Stomach (tissue), 19 donors: ENCODE results near the gene XPC. TPM values are rescaled to one million over a fixed set of nuclear protein-coding genes. Genes with fewer than 3 reads are reported as not detected.
"Not testable (repeated sequence)": the region's sequence is repeated elsewhere in the genome, so short reads cannot be mapped to it uniquely, and the experiment has no call there.

Experiments
- DNase-seq, 2 donors: peaks; one replicate each; pipeline versions ENCODE4 v3.0.0 to v3.0.0-alpha.2; 2013 to 2019
- H3K27ac ChIP-seq, 5 donors: fragments of 200-600 bp in 4 of 5; sonication (generic) in 4 of 5; one replicate each; pipeline ENCODE4 v1.5.1; 2013 to 2019; ENCODE audit warnings: mild to moderate bottlenecking in 1 of 5, moderate library complexity in 1 of 5
- H3K27me3 ChIP-seq, 3 donors: fragments of 200-600 bp; sonication (generic); one replicate each; pipeline ENCODE4 v1.5.1; 2017 to 2019; ENCODE audit warnings: mixed run types in 1 of 3
- H3K36me3 ChIP-seq, 4 donors: fragments of 200-600 bp; sonication (generic); 1 replicate in 3 of 4; 2 replicates in 1 of 4; pipeline ENCODE4 v1.5.1; 2016 to 2019
- H3K4me1 ChIP-seq, 4 donors: fragments of 200-600 bp; sonication (generic); one replicate each; pipeline ENCODE4 v1.5.1; 2016 to 2019
- H3K4me3 ChIP-seq, 4 donors: fragments of 200-600 bp; sonication (generic) in 3 of 4; one replicate each; pipeline ENCODE4 v1.5.1; 2016 to 2019; ENCODE audit warnings: mild to moderate bottlenecking in 1 of 4
- H3K9me3 ChIP-seq, 4 donors: fragments of 200-600 bp; sonication (generic); one replicate each; pipeline ENCODE4 v1.5.1; 2016 to 2019
- CTCF ChIP-seq, 7 experiments: fragments of 450-650 bp in 4 of 7; fragments of 200-600 bp in 3 of 7; sonication (generic) in 3 of 7; IDR thresholded peaks; one replicate each; pipeline ENCODE4 v1.5.1; 2016 to 2019; ENCODE audit warnings: antibody characterized with exemption in 7 of 7, control low read depth in 2 of 7, mild to moderate bottlenecking in 1 of 7
- EP300 ChIP-seq: sonication (generic); formaldehyde crosslinking; IDR thresholded peaks from one replicate; pipeline ENCODE4 v1.6.1; 2017; ENCODE audit warnings: antibody characterized with exemption
- POLR2A ChIP-seq, 4 donors: fragments of 450-650 bp; IDR thresholded peaks; one replicate each; pipeline ENCODE4 v1.6.1; 2016; ENCODE audit warnings: antibody characterized with exemption in 4 of 4, control low read depth in 2 of 4, mild to moderate bottlenecking in 1 of 4, moderate library complexity in 1 of 4
- POLR2AphosphoS5 ChIP-seq, 3 donors: sonication (generic); formaldehyde crosslinking; IDR thresholded peaks; one replicate each; pipeline ENCODE4 v1.6.1; 2016; ENCODE audit warnings: antibody characterized with exemption in 3 of 3
- WGBS, 5 donors: extraction: QIAGEN DNeasy Blood & Tissue Kit in 3 of 5; methylation state at CpG; one replicate each; pipeline versions ENCODE4 v1.1.5 to v1.1.7; 2013 to 2018; 5-methylcytosine and 5-hydroxymethylcytosine counted together
- intact Hi-C: fragments of 100-400 bp; cut with DNase I; formaldehyde crosslinking; loops from one replicate; pipeline ENCODE4 v1.15.1; 2023; ENCODE audit warnings: low total_unique reads
- long read RNA-seq, 10 donors: transcript quantifications; one replicate each; lab custom pipeline, GENCODE V29; 2026
- polyA plus RNA-seq, 3 donors: library from polyadenylated mRNA; stranded (reverse); fragments of 200-250 nt; gene quantifications; one replicate each; pipeline ENCODE4 v1.2.3, GENCODE V29; 2013
- total RNA-seq, 5 donors: library from RNA; depleted of rRNA; stranded (reverse); fragments of >200 nt; gene quantifications; one replicate each; pipeline versions ENCODE4 v1.1.0 to v1.2.3, GENCODE V29; 2014 to 2016
- donor health status: healthy with polysubstance abuse.
- donor health status: Bipolar disorder and iron deficiency.
- donor health status: healthy.

Gene XPC
- total RNA-seq (10 to 100 TPM; 34.0 to 51.0 (median 41.4) TPM), polyA plus RNA-seq (10 to 100 TPM in 2 of 3 donors, 1 to 10 TPM in 1; 8.8 to 15.3 (median 13.7) TPM)
- long read RNA-seq, donor 1, partial matches to known transcripts = 0 of 1 reads
- long read RNA-seq, donor 1, other reads (novel, unspliced or antisense) = 0 of 1 reads
- long read RNA-seq, donor 2, partial matches to known transcripts = 0 of 1 reads
- long read RNA-seq, donor 2, other reads (novel, unspliced or antisense) = 0 of 1 reads
- long read RNA-seq, donor 3 = 0 reads
- long read RNA-seq, donor 4 = 0 reads
- long read RNA-seq, donor 5, partial matches to known transcripts = 0 of 2 reads
- long read RNA-seq, donor 5, other reads (novel, unspliced or antisense) = 0 of 2 reads
- long read RNA-seq, donor 6 = 0 reads
- long read RNA-seq, donor 7, partial matches to known transcripts = 231 of 232 reads
- long read RNA-seq, donor 7, other reads (novel, unspliced or antisense) = 0 of 232 reads
- long read RNA-seq, donor 8, partial matches to known transcripts = 97 of 197 reads
- long read RNA-seq, donor 8, other reads (novel, unspliced or antisense) = 99 of 197 reads
- long read RNA-seq, donor 9 = 0 reads
- long read RNA-seq, donor 10, partial matches to known transcripts = 0 of 1 reads
- long read RNA-seq, donor 10, other reads (novel, unspliced or antisense) = 0 of 1 reads

GRCh38 chr3:14178247-14179113 lies at the start of gene XPC, which contains the start of gene LSM3:
Gene XPC, minus strand, starts transcription at chr3:14178601. Its CDS starts 33 bp downstream, at chr3:14178568.
Gene LSM3, plus strand, starts transcription at chr3:14178817. Its CDS starts 44 bp downstream, at chr3:14178861.
- TF ChIP-seq POLR2A (IDR thresholded peaks at IDR 0.05) (peak in 2 of 4 donors; percentile 75 to 76), CTCF (IDR thresholded peaks at IDR 0.05) (no peak), POLR2AphosphoS5 (IDR thresholded peaks at IDR 0.05) (peak; percentile 94 to 99 (median 98))
- 0 to 1% (median 0%) methylated on average over 65 to 78 of the region's 78 CpGs for WGBS, 5 donors

GRCh38 chr3:14227856-14228255 lies 49.5 kb upstream of the XPC start:
- no peaks in the 10 kb centered on the region for H3K36me3 ChIP-seq
- intact Hi-C loops = no loop called here
- WGBS, 5 donors = 1 to 84% (median 31%) methylated on average over 1 of the region's 1 CpG
- H3K4me3 ChIP-seq = no peak overlapping the region
- no peak overlapping the region for H3K27ac ChIP-seq
- peaks cover 0 to 4% (median 0%) of the 10 kb centered on the region in 3 donors for H3K27me3 ChIP-seq
- peaks cover 0 to 26% (median 13%) of the 10 kb centered on the region in 4 donors for H3K4me1 ChIP-seq
- H3K9me3 ChIP-seq = no peaks in the 10 kb centered on the region
- peak in 1 of 2 donors; percentile 66 for DNase-seq
- TF ChIP-seq EP300 = no peak

More at GRCh38 chr3:14178247-14179113, at the start of gene XPC, which contains the start of gene LSM3:
- no peaks in the 10 kb centered on the region for H3K9me3 ChIP-seq
- peak within 1 kb of the TSS; percentile 59 to 80 (median 70) for H3K4me3 ChIP-seq
- peaks cover 18 to 78% (median 49%) of the 10 kb centered on the region in 4 donors for H3K4me1 ChIP-seq
- H3K27ac ChIP-seq = peak within 1 kb of the TSS; percentile 88 to 98 (median 95)
- DNase-seq = peak; percentile 98 to 99
- no peaks in the 10 kb centered on the region for H3K27me3 ChIP-seq
- intact Hi-C loops = loop anchor here (10.0 kb wide), 1 partner anchor 54 kb away; the partner anchor contains the start of genes CHCHD4 and TMEM43
- H3K36me3 ChIP-seq = peaks cover 0 to 23% (median 22%) of the 10 kb centered on the region in 4 donors

- H3K27ac ChIP-seq, H3K36me3 ChIP-seq, H3K27me3 ChIP-seq, DNase-seq, intact Hi-C loops, H3K4me3 ChIP-seq, H3K9me3 ChIP-seq: not testable (repeated sequence)
- H3K4me1 ChIP-seq = peaks cover 0 to 26% (median 13%) of the 10 kb centered on the region in 4 donors
- 36 to 58% (median 53%) methylated on average over 3 of the region's 3 CpGs for WGBS, 5 donors
Observed at GRCh38 chr3:14226351-14226750, 48.0 kb upstream of the XPC start.

DNA sequence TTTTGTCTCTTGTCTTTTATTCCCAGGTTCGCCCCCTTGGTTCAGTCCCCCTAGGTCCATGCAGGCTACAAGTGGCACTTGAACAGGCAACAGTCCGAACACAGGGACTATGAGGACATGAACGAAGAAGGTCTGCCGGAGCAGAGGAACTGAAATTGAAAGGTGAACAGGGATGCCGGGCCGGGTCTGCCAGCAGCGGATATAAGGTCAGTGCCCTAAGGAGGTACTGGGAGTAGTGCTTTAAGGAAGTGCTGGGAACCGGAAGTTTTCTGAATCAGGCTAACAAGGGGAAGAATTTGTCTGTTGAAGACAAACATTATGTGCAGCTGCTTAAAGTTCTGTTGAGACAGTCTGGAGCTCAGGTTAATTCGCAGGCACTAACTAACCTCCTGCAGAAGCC lies 47.0 kb upstream of the XPC start:
- intact Hi-C loops = no loop called here
- no peaks in the 10 kb centered on the region for H3K36me3 ChIP-seq
- H3K4me1 ChIP-seq = peaks cover 0 to 26% (median 13%) of the 10 kb centered on the region in 4 donors
- H3K4me3 ChIP-seq = no peak overlapping the region
- TF ChIP-seq EP300 (no peak), CTCF (IDR thresholded peaks at IDR 0.05) (no peak), POLR2A (IDR thresholded peaks at IDR 0.05) (no peak)
- peaks cover 0 to 4% (median 0%) of the 10 kb centered on the region in 3 donors for H3K27me3 ChIP-seq
- H3K27ac ChIP-seq = peak overlapping the region in 1 of 5 donors; percentile 30
- DNase-seq = no peak
- 38 to 51% (median 48%) methylated on average over 9 of the region's 9 CpGs for WGBS, 5 donors
- H3K9me3 ChIP-seq = peaks cover 0 to 16% (median 0%) of the 10 kb centered on the region in 4 donors

DNA sequence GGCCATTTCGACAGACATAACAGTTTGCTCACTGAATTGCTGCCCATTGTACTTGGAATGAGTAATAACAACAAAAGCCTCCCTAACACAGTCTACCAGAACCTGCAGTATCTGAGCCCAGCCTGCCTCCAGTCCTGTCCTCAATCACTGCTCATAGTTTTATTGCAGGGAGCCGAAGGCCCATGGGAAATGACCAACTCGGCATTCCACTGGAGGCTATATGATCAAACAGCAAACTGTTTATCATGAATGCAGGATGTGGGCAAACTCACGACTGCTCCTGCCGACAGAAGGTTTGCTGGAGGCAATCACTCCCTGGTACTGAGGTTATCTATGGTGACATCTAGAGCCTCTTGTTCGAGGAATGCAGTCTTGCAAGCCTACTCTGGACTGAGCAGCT lies 46.5 kb upstream of the XPC start:
- no peak overlapping the region for H3K4me3 ChIP-seq
- peaks cover 0 to 4% (median 0%) of the 10 kb centered on the region in 3 donors for H3K27me3 ChIP-seq
- TF ChIP-seq CTCF (IDR thresholded peaks at IDR 0.05) (no peak), POLR2AphosphoS5 (IDR thresholded peaks at IDR 0.05) (no peak), EP300 (no peak), POLR2A (IDR thresholded peaks at IDR 0.05) (no peak)
- H3K36me3 ChIP-seq = no peaks in the 10 kb centered on the region
- no peak for DNase-seq
- peak overlapping the region in 1 of 5 donors; percentile 30 for H3K27ac ChIP-seq
- peaks cover 0 to 26% (median 13%) of the 10 kb centered on the region in 4 donors for H3K4me1 ChIP-seq
- 31 to 52% (median 41%) methylated on average over 6 of the region's 6 CpGs for WGBS, 5 donors
- peaks cover 0 to 16% (median 0%) of the 10 kb centered on the region in 4 donors for H3K9me3 ChIP-seq
- intact Hi-C loops = no loop called here
